Measurements from ENCODE around the gene UBE2R2.

The UBE2R2 gene, protein sequence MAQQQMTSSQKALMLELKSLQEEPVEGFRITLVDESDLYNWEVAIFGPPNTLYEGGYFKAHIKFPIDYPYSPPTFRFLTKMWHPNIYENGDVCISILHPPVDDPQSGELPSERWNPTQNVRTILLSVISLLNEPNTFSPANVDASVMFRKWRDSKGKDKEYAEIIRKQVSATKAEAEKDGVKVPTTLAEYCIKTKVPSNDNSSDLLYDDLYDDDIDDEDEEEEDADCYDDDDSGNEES

DNA sequence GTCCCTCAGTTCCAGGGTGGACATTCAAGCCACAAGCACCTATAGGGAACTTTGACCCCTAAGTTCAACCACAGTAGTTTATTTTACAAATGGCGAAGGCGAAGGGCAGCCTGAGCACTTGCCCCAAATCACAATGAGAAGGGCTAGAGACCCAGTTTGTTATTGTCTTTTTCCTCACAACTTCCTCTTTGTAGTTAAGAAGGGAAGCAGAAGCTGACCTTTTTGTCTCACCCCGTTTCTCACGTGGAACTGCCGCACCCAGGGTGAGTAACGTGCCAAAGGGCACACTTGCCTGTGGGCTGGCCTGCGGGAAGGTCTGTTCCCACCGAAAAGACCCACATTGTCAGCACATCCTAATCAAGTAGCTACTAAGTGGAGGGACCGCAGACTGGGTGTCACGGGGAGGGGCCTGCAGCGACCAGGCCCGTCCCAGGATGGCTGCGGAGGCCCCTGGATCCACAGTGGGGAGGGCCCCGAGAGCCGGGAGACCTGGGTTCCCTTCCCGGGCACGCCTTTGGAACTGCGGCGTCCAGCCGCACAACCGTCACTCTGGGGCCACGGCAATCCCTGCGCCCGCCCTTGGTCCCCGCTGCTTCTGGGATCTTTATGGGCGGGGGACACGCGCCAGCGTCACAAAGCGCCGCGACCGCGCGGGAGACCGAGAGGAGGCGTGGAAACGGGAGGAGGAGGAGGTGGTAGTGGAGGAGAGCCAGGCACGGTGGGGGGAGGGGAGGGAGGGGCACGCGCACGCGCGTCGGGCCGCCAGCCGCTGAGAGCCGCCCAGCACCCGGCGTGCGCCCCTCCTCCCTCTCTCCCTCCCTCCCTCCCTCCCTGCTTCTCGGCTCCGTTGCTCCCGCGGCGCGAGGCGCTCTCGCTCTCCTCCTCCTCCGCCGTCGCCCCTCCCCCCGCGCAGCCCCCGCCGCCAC is at the start of gene UBE2R2:
Gene UBE2R2 (plus strand): TSS at position 834 of the 926 bp plus-strand sequence. CDS start 598 bp downstream, outside the sequence.
- TF ChIP-seq, protein P1, sequence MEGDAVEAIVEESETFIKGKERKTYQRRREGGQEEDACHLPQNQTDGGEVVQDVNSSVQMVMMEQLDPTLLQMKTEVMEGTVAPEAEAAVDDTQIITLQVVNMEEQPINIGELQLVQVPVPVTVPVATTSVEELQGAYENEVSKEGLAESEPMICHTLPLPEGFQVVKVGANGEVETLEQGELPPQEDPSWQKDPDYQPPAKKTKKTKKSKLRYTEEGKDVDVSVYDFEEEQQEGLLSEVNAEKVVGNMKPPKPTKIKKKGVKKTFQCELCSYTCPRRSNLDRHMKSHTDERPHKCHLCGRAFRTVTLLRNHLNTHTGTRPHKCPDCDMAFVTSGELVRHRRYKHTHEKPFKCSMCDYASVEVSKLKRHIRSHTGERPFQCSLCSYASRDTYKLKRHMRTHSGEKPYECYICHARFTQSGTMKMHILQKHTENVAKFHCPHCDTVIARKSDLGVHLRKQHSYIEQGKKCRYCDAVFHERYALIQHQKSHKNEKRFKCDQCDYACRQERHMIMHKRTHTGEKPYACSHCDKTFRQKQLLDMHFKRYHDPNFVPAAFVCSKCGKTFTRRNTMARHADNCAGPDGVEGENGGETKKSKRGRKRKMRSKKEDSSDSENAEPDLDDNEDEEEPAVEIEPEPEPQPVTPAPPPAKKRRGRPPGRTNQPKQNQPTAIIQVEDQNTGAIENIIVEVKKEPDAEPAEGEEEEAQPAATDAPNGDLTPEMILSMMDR (IDR thresholded peaks at IDR 0.05): no peak

DNA sequence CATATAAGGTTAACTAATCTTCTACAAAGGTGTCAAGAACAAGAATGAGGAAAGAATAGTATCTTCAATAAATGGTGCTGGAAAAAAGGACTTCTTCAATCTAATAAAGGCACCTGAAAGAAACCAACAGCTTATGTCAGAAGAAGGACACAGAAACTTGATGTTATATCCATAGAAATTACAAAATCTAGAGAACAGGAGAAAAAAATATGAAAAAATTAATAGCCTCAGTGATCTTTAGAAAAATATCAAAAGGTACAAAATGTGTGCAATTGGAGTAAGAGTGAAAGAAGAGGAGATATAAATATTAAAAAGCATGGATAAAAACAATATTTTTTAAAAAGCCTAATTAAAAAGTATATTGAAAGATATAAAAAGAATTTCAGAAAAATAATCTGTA is 40.4 kb upstream of the UBE2R2 start:
- TF ChIP-seq, protein P1 (IDR thresholded peaks at IDR 0.05): no peak

DNA sequence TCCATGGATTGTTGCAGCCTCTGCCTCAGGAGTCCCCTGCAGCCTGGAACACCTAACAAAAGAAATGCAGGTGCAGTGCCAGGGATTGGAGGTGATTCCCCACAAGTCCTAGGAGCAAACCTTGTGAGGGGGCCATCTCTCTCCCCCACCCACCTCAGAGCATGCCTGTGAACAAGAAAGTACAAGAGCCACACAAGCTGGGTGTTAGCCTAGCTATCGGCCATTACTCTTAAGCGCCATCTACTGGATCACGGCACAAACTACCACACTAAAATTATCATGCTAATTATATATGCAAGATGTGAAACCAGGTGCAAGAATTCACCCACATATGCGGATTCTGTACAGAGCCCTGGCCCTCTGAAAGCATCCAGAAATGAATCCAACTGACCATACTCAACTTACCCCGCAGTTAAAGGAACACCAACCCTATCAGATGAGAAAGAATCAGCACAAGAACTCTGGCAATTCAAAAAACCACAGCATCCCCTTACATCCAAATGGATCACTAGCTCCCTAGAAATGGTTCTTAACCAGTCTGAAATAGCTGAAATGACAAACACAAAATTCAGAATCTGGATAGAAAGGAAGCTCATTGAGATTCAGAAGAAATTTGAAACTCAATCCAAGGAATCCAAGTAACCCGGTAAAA is 38.1 kb upstream of the UBE2R2 start:
- TF ChIP-seq, protein P1 (IDR thresholded peaks at IDR 0.05): peak; percentile 77

DNA sequence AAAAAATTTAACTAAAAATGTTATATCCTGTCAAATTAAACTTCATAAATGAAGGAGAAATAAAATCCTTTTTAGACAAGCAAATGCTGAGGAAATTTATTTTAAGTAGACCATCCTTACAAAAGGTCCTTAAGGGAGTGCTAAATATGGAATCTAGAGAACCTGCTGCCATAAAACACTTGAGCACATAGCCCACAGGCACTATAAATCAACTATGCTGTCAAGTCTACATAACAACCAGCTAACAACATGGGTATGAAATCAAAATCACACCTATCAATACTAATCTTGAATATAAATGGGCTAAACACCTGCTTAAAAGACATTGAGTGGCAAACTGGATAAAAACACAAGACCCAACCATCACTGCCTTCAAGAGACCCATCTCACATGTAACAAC is 36.7 kb upstream of the UBE2R2 start:
- TF ChIP-seq, protein P1 (IDR thresholded peaks at IDR 0.05): no peak

DNA sequence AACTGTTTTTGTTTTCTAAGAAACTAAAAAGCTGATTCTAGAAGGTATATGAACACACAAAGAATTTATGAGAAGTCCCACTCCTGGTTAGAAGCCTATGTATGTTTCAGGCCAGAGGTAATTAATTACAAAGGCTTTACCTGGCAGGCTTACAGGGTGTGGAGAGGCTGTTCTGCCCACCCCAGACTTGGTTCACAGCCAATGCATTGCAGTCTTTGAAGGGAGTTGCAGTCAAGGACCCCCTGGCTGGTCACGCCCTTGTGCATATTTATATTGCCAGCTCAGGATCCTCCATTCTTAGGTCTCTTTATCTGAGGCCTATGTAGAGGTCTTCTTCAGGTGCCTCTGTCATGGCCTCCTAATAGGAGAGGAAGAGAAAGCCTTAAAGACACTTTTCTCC is 35.2 kb upstream of the UBE2R2 start:
- TF ChIP-seq, protein P1 (IDR thresholded peaks at IDR 0.05): no peak

DNA sequence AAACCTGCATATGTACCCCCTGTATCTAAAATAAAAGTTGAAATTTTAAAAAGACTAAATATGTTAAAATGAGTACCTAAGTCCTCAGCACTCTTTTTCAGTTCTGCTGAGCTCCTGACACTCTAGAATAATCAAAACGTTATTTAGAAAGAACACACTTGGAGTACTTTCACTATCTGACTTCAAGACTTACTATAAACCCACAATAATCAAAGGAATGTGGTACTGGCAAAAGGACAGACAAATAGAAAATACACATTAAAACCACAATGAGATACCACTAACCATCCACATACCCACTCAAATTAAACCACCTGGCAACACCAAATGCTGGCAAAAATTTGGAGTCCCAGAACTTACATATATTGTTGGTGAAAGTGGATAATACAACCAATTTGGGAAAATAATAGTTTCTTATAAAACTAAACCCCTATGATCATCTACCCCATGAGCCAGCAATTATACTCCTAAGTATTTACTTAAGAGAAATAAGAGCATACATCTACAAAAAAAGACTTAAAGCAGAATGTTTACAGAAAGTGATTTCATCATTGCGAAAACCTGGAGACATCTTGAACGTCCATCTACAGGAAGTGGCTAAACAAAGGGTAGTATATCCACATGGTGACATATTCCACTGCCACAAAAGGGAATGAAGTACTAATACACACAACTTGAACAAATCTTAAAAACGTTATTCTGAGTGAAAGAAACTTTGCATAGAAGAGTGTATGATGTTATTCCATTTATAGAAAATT is 34.4 kb upstream of the UBE2R2 start:
- TF ChIP-seq, protein P1 (IDR thresholded peaks at IDR 0.05): no peak

DNA sequence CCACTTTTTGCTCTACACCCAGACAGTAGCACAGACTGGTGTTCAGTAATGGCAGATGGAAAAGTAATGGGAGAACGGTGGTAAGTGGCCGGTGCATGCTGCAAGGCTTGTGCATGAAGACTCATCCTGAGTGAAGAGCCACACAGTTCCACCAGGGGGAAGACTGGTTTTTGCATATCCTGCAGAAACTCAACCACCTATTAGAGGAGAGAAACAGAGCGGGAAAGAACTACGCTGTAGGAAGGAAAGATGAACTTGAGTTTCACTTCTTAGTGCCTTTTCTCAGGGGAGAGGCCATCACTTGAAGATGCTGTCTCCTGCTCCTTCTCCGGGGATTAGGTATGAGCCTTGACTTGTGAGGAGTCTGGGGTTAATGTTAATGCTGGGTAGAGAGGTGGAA is 31.0 kb upstream of the UBE2R2 start:
- TF ChIP-seq, protein P1 (IDR thresholded peaks at IDR 0.05): no peak
